Ovary (tissue), 3 donors: ENCODE data around the gene SESN3.

Source experiments
- POLR2A ChIP-seq: fragments of 450-650 bp; IDR thresholded peaks from one replicate; pipeline ENCODE4 v1.6.1; 2017; ENCODE audit warnings: antibody characterized with exemption, mild to moderate bottlenecking, moderate library complexity
- TF ChIP-seq, protein P1 (sequence below), 3 donors: fragments of 450-650 bp in 2 of 3; fragments of 200-600 bp in 1 of 3; IDR thresholded peaks; one replicate each; pipeline versions ENCODE4 v1.5.1 to v1.8.0; 2016 to 2022; ENCODE audit warnings: antibody characterized with exemption in 3 of 3, mild to moderate bottlenecking in 1 of 3
- donor health status: DM: no; HTN: no; CAD: no.

DNA sequence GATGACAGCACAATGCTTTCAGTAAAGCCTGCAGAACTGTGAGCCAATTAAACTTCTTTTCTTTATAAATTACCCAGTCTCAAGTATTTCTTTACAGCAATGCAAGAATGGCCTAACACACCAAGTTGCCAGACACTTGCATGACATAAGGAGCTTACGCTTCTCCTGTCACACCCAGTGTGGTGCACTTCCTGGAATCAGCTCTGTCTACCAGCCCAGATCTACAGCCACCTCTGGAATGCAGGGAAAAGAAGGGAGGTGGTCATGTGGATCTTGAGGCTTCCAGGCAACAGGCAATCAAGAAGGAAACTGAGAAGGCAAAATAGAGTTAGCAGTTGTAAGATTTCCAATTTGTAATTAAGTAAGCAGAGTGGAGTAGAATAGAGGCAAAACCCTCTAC, 37.4 kb upstream of the SESN3 start:
- no peak for TF ChIP-seq POLR2A
- TF ChIP-seq, protein P1, sequence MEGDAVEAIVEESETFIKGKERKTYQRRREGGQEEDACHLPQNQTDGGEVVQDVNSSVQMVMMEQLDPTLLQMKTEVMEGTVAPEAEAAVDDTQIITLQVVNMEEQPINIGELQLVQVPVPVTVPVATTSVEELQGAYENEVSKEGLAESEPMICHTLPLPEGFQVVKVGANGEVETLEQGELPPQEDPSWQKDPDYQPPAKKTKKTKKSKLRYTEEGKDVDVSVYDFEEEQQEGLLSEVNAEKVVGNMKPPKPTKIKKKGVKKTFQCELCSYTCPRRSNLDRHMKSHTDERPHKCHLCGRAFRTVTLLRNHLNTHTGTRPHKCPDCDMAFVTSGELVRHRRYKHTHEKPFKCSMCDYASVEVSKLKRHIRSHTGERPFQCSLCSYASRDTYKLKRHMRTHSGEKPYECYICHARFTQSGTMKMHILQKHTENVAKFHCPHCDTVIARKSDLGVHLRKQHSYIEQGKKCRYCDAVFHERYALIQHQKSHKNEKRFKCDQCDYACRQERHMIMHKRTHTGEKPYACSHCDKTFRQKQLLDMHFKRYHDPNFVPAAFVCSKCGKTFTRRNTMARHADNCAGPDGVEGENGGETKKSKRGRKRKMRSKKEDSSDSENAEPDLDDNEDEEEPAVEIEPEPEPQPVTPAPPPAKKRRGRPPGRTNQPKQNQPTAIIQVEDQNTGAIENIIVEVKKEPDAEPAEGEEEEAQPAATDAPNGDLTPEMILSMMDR (IDR thresholded peaks at IDR 0.05) = no peak
